SU-DHL-6 (cell line): ENCODE measurements around the gene ERMP1.
A peak's percentile ranks its signal among the peaks of the same experiment; 100 is the strongest.

Experiments
- H2AFZ ChIP-seq: fragments of 200-600 bp; sonication (generic); 2 replicates; pipeline ENCODE4 v1.6.1; 2014; ENCODE audit warnings: low read depth, mild to moderate bottlenecking, moderate library complexity, mixed read lengths, antibody characterized with exemption, low read length; ENCODE audit not compliant: severe bottlenecking
- H3F3A ChIP-seq: fragments of 200-600 bp; shearing (Covaris generic); 2 replicates; pipeline ENCODE4 v1.6.0; 2016; ENCODE audit warnings: antibody characterized with exemption, mild to moderate bottlenecking; ENCODE audit not compliant: insufficient read depth
- H3K27ac ChIP-seq: fragments of 200-600 bp; sonication (generic); 2 replicates; pipeline ENCODE4 v1.5.1; 2016; ENCODE audit warnings: low read depth, mild to moderate bottlenecking, low read length, moderate library complexity, mixed read lengths
- H3K27me3 ChIP-seq: fragments of 200-600 bp; sonication (generic), shearing (Covaris generic); 2 replicates; pipeline ENCODE4 v1.6.0; 2014; ENCODE audit warnings: mild to moderate bottlenecking, low read length
- H3K36me3 ChIP-seq: fragments of 200-600 bp; sonication (generic); 2 replicates; pipeline ENCODE4 v1.6.1; 2014; ENCODE audit warnings: mild to moderate bottlenecking, low read length, mixed read lengths
- H3K4me2 ChIP-seq: fragments of 300-600, 200-600 bp; shearing (Covaris generic), sonication (generic); 2 replicates; pipeline ENCODE4 v1.6.0; 2014; ENCODE audit warnings: low read length, low read depth, mild to moderate bottlenecking; ENCODE audit not compliant: poor library complexity, severe bottlenecking
- H3K4me3 ChIP-seq: fragments of 200-600 bp; sonication (generic); 2 replicates; pipeline ENCODE4 v1.5.1; 2014; ENCODE audit warnings: antibody characterized with exemption, low read length, mild to moderate bottlenecking, mixed read lengths; ENCODE audit not compliant: insufficient read depth, poor library complexity, severe bottlenecking
- H3K79me2 ChIP-seq: fragments of 200-600 bp; sonication (generic); 2 replicates; pipeline ENCODE4 v1.6.1; 2014; ENCODE audit warnings: mild to moderate bottlenecking, low read length, moderate library complexity; ENCODE audit not compliant: insufficient read depth
- H3K9ac ChIP-seq: fragments of 200-600 bp; sonication (generic); 2 replicates; pipeline ENCODE4 v1.7.0; 2014; ENCODE audit warnings: mild to moderate bottlenecking, low read length
- H3K9me2 ChIP-seq: fragments of 200-600 bp; sonication (generic); replicated peaks from 2 replicates; pipeline ENCODE4 v1.6.1; 2014; ENCODE audit warnings: low read length; ENCODE audit not compliant: insufficient read depth
- H3K9me3 ChIP-seq: fragments of 200-600 bp; sonication (generic); 2 replicates; pipeline ENCODE4 v1.6.1; 2014; ENCODE audit warnings: low read length, mixed read lengths; ENCODE audit not compliant: insufficient read depth
- H4K20me1 ChIP-seq: fragments of 200-600 bp; sonication (generic); 2 replicates; pipeline ENCODE4 v1.6.1; 2014; ENCODE audit warnings: low read depth, mild to moderate bottlenecking, antibody characterized with exemption, low read length, moderate library complexity, mixed read lengths
- EZH2phosphoT487 ChIP-seq: fragments of 200-600 bp; sonication (generic), shearing (Covaris generic); conservative IDR thresholded peaks from 2 replicates; pipeline ENCODE4 v1.6.1; 2018; ENCODE audit warnings: mild to moderate bottlenecking, antibody characterized with exemption, low read length, moderate library complexity, mixed read lengths
- TF ChIP-seq, protein P1 (sequence below): fragments of 200-600 bp; sonication (generic); IDR thresholded peaks from one replicate; pipeline ENCODE4 v1.5.1; 2017; ENCODE audit warnings: antibody characterized with exemption, mild to moderate bottlenecking, low read length, moderate library complexity; ENCODE audit not compliant: insufficient read depth, poor library complexity, severe bottlenecking

ERMP1 gene

GRCh38 chr9:5778805-5779204 is 54.1 kb downstream of the ERMP1 start:
- H3F3A ChIP-seq, result peaks cover 5% of the 10 kb centered on the region; the same call in 1 of the 2 replicates
- H3K9ac ChIP-seq, result no peak overlapping the region
- no peaks in the 10 kb centered on the region for H3K27me3 ChIP-seq
- peaks cover 9% of the 10 kb centered on the region; the same call in 1 of the 2 replicates for H3K9me3 ChIP-seq
- H3K9me2 ChIP-seq, result no peaks in the 10 kb centered on the region
- no peak overlapping the region for H2AFZ ChIP-seq
- H4K20me1 ChIP-seq, result no peaks in the 10 kb centered on the region
- no peak overlapping the region for H3K27ac ChIP-seq
- peaks cover 66% of the 10 kb centered on the region for H3K36me3 ChIP-seq
- no peak for TF ChIP-seq EZH2phosphoT487
- TF ChIP-seq, protein P1, sequence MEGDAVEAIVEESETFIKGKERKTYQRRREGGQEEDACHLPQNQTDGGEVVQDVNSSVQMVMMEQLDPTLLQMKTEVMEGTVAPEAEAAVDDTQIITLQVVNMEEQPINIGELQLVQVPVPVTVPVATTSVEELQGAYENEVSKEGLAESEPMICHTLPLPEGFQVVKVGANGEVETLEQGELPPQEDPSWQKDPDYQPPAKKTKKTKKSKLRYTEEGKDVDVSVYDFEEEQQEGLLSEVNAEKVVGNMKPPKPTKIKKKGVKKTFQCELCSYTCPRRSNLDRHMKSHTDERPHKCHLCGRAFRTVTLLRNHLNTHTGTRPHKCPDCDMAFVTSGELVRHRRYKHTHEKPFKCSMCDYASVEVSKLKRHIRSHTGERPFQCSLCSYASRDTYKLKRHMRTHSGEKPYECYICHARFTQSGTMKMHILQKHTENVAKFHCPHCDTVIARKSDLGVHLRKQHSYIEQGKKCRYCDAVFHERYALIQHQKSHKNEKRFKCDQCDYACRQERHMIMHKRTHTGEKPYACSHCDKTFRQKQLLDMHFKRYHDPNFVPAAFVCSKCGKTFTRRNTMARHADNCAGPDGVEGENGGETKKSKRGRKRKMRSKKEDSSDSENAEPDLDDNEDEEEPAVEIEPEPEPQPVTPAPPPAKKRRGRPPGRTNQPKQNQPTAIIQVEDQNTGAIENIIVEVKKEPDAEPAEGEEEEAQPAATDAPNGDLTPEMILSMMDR, result no peak
- peaks cover 6% of the 10 kb centered on the region; the same call in 1 of the 2 replicates for H3K79me2 ChIP-seq
- no peak overlapping the region for H3K4me2 ChIP-seq
- no peak overlapping the region for H3K4me3 ChIP-seq

DNA sequence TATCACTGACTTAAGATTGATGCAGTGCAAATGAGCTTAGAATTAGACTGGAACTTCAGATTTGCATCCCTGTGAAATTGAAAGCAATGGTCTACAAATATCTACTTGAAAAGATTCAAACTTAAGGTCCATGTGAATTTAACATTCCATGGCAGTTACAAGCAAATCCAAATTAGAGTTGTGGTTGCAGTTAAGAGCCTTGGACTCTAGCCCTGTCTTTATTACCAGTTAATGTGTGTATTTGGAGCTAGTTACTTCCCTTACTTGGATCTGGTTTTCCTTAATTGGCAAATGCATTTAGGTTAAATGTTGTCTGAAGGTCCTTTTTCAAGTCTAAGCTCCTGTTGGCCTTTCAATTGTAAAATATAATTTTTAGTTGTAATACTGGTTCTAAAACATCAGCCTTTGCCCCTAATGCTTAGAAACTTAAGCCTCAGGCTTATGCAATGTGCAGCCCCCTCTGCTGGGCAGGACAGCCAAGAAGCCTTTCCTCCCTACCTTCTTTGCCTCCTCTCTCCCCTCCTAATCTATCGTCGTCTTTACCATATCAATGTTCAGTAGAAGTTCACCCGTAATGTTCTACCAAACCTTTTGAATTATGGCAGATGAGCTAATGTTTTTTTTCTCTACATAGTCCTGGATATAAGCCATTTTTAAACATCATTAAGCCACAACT is 59.5 kb downstream of the ERMP1 start:
- no peak overlapping the region for H3K4me2 ChIP-seq
- H3K9me3 ChIP-seq, result peaks cover 4% of the 10 kb centered on the region; the same call in 1 of the 2 replicates
- no peak overlapping the region for H3K9ac ChIP-seq
- no peaks in the 10 kb centered on the region for H3K9me2 ChIP-seq
- no peak overlapping the region for H3K27ac ChIP-seq
- no peak overlapping the region for H2AFZ ChIP-seq
- no peaks in the 10 kb centered on the region for H3K79me2 ChIP-seq
- peaks cover 5% of the 10 kb centered on the region; the same call in 1 of the 2 replicates for H3F3A ChIP-seq
- H3K36me3 ChIP-seq, result peaks cover 95% of the 10 kb centered on the region
- H3K4me3 ChIP-seq, result no peak overlapping the region
- no peaks in the 10 kb centered on the region for H3K27me3 ChIP-seq
- H4K20me1 ChIP-seq, result no peaks in the 10 kb centered on the region
- TF ChIP-seq EZH2phosphoT487, result no peak
- TF ChIP-seq, protein P1, result peak; percentile 8

- H3K4me2 ChIP-seq, result no peak overlapping the region
- H2AFZ ChIP-seq, result no peak overlapping the region
- no peak overlapping the region for H3K27ac ChIP-seq
- H3K27me3 ChIP-seq, result no peaks in the 10 kb centered on the region
- no peak overlapping the region for H3K4me3 ChIP-seq
- H4K20me1 ChIP-seq, result no peaks in the 10 kb centered on the region
- H3K9me2 ChIP-seq, result no peaks in the 10 kb centered on the region
- no peaks in the 10 kb centered on the region for H3K9me3 ChIP-seq
- no peaks in the 10 kb centered on the region for H3K79me2 ChIP-seq
- H3K9ac ChIP-seq, result no peak overlapping the region
- TF ChIP-seq, protein P1, result no peak
- peaks cover 76% of the 10 kb centered on the region for H3K36me3 ChIP-seq
- no peaks in the 10 kb centered on the region; the same call in 1 of the 2 replicates for H3F3A ChIP-seq
Observed at GRCh38 chr9:5767968-5768932, 64.7 kb downstream of the ERMP1 start.
